ENCODE results near the gene FBH1. TPM values are rescaled to one million over a fixed set of nuclear protein-coding genes. Genes with fewer than 3 reads are reported as not detected.

Gene FBH1
- total RNA-seq, 1 donor from 2014 or later: 71.5 TPM

DNA sequence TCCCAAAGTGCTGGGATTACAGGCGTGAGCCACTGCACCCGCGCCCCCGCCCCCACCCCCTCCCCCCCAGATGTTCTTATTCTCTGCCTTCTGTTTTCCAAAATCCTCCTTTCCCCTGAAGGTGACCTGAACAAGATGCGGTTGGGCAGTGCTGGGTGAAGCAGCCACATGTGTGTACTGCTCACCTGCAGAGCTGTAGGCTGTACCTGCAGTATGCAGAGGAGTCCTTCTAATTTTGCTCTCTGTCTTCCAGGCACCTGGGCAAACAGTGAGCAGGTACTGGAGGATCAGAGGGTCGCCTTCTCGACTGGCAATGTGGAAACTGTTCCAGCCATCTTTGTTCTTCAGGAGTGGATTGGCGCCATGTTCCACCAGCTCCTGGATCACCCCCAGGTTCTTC is 2.4 kb upstream of the FBH1 start:
- Histone ChIP-seq H4K20me1 (ENCODE audit: insufficient read depth, low read length) (peaks cover 32% of the 10 kb centered on the region), H2AFZ (ENCODE audit: low read depth, low read length) (no peak overlapping the region), H3K27me3 (ENCODE audit: insufficient read depth, low read length) (no peaks in the 10 kb centered on the region), H3K9me3 (ENCODE audit: insufficient read depth, low read depth, low read length) (no peaks in the 10 kb centered on the region), H3K4me3 (ENCODE audit: insufficient read depth, low read depth, low read length) (peak overlapping the region; percentile 75), H3K4me2 (ENCODE audit: low read length) (peak overlapping the region; percentile 93), H3K79me2 (ENCODE audit: insufficient read depth, low read length) (peaks cover 38% of the 10 kb centered on the region), H3K27ac (ENCODE audit: low read depth, low read length) (no peak overlapping the region), H3K4me1 (ENCODE audit: insufficient read depth, low read length) (peaks cover 26% of the 10 kb centered on the region), H3K36me3 (ENCODE audit: insufficient read depth, low read length) (peaks cover 6% of the 10 kb centered on the region), H3K9ac (ENCODE audit: low read length) (no peak overlapping the region)
- no peaks in the 10 kb centered on the region for H3K9me3 Mint-ChIP-seq (ENCODE audit: unreplicated experiment)
- no peaks in the 10 kb centered on the region for H3K27me3 Mint-ChIP-seq (ENCODE audit: low read depth, unreplicated experiment)
- H3K27ac Mint-ChIP-seq (ENCODE audit: unreplicated experiment): no peak overlapping the region
- peak overlapping the region; percentile 45 for H3K4me3 Mint-ChIP-seq (ENCODE audit: unreplicated experiment)
- peaks cover 21% of the 10 kb centered on the region for H3K4me1 Mint-ChIP-seq (ENCODE audit: low read depth, unreplicated experiment)
- no peak for DNase-seq (ENCODE audit: low read depth)
- no peak for TF ChIP-seq EZH2 (IDR thresholded peaks at IDR 0.05; ENCODE audit: insufficient read depth, low read length)
- TF ChIP-seq, protein P1, sequence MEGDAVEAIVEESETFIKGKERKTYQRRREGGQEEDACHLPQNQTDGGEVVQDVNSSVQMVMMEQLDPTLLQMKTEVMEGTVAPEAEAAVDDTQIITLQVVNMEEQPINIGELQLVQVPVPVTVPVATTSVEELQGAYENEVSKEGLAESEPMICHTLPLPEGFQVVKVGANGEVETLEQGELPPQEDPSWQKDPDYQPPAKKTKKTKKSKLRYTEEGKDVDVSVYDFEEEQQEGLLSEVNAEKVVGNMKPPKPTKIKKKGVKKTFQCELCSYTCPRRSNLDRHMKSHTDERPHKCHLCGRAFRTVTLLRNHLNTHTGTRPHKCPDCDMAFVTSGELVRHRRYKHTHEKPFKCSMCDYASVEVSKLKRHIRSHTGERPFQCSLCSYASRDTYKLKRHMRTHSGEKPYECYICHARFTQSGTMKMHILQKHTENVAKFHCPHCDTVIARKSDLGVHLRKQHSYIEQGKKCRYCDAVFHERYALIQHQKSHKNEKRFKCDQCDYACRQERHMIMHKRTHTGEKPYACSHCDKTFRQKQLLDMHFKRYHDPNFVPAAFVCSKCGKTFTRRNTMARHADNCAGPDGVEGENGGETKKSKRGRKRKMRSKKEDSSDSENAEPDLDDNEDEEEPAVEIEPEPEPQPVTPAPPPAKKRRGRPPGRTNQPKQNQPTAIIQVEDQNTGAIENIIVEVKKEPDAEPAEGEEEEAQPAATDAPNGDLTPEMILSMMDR (IDR thresholded peaks at IDR 0.05; ENCODE audit: insufficient read depth, low read depth, low read length): no peak
- H3K36me3 Mint-ChIP-seq (ENCODE audit: low read depth, unreplicated experiment): peaks cover 13% of the 10 kb centered on the region
- no peak for FAIRE-seq

DNA sequence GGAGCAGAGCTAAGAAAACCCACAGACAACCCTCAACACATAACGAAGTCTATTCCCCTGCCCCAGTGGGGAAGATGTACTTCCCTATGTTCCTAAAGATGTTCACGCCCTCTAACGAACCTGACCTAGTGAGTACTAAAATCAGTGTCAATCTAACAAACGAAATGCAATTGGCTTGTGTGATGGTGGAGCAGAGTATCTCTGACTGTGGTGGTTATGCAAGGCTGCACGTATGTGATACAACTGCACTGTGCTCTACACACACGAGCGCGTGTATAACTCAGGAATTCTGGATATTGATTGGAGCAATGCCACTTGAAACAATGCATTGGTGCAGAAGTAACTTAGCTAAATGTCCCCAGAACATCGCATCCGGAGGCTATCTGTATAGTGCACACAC is 1.7 kb upstream of the FBH1 start:
- H3K9me3 Mint-ChIP-seq (ENCODE audit: unreplicated experiment): no peaks in the 10 kb centered on the region

More for the DNA sequence above, 1.7 kb upstream of the FBH1 start:
- H4K20me1 ChIP-seq (ENCODE audit: insufficient read depth, low read length): peaks cover 40% of the 10 kb centered on the region
- no peaks in the 10 kb centered on the region for H3K27me3 ChIP-seq (ENCODE audit: insufficient read depth, low read length)
- Mint-ChIP-seq H3K27ac (ENCODE audit: unreplicated experiment) (no peak overlapping the region), H3K27me3 (ENCODE audit: low read depth, unreplicated experiment) (no peaks in the 10 kb centered on the region), H3K4me3 (ENCODE audit: unreplicated experiment) (peak overlapping the region; percentile 89), H3K36me3 (ENCODE audit: low read depth, unreplicated experiment) (peaks cover 10% of the 10 kb centered on the region), H3K4me1 (ENCODE audit: low read depth, unreplicated experiment) (peaks cover 25% of the 10 kb centered on the region)
- H2AFZ ChIP-seq (ENCODE audit: low read depth, low read length): peak overlapping the region; percentile 98
- peaks cover 6% of the 10 kb centered on the region for H3K36me3 ChIP-seq (ENCODE audit: insufficient read depth, low read length)
- peak; percentile 35 for DNase-seq (ENCODE audit: low read depth)
- TF ChIP-seq, protein P1 (IDR thresholded peaks at IDR 0.05; ENCODE audit: insufficient read depth, low read depth, low read length): no peak
- TF ChIP-seq EZH2 (IDR thresholded peaks at IDR 0.05; ENCODE audit: insufficient read depth, low read length): no peak
- H3K4me2 ChIP-seq (ENCODE audit: low read length): peak overlapping the region; percentile 93
- H3K4me3 ChIP-seq (ENCODE audit: insufficient read depth, low read depth, low read length): peak overlapping the region; percentile 75
- H3K9ac ChIP-seq (ENCODE audit: low read length): peak overlapping the region; percentile 88
- peaks cover 45% of the 10 kb centered on the region for H3K79me2 ChIP-seq (ENCODE audit: insufficient read depth, low read length)
- no peak for FAIRE-seq
- H3K27ac ChIP-seq (ENCODE audit: low read depth, low read length): no peak overlapping the region
- H3K4me1 ChIP-seq (ENCODE audit: insufficient read depth, low read length): peaks cover 26% of the 10 kb centered on the region
- H3K9me3 ChIP-seq (ENCODE audit: insufficient read depth, low read depth, low read length): no peaks in the 10 kb centered on the region
